ENCODE measurements around the gene GPC5.

GPC5 gene

GRCh38 chr13:91588541-91588940 is 190.1 kb downstream of the GPC5 start:
- DNase-seq (ENCODE audit: low spot score): no peak
- TF ChIP-seq CTCF (IDR thresholded peaks at IDR 0.05): no peak

GRCh38 chr13:91592056-91593014 is 193.9 kb downstream of the GPC5 start:
- Histone ChIP-seq H3K27ac (no peak overlapping the region), H3K4me3 (no peak overlapping the region)
- no peak for DNase-seq (ENCODE audit: low spot score)
- TF ChIP-seq CTCF (IDR thresholded peaks at IDR 0.05): no peak

More at GRCh38 chr13:91588541-91588940, 190.1 kb downstream of the GPC5 start:
- no peak overlapping the region for H3K27ac ChIP-seq
- H3K4me3 ChIP-seq: no peak overlapping the region

- DNase-seq (ENCODE audit: low spot score): no peak
- TF ChIP-seq CTCF (IDR thresholded peaks at IDR 0.05): no peak
- Histone ChIP-seq H3K4me3 (no peak overlapping the region), H3K27ac (no peak overlapping the region)
These were observed 195.0 kb downstream of the GPC5 start for GRCh38 chr13:91593456-91593855.

GRCh38 chr13:91594061-91594460 is 195.6 kb downstream of the GPC5 start:
- no peak for DNase-seq (ENCODE audit: low spot score)
- no peak overlapping the region for H3K27ac ChIP-seq
- TF ChIP-seq CTCF (IDR thresholded peaks at IDR 0.05): no peak
- H3K4me3 ChIP-seq: no peak overlapping the region

- DNase-seq (ENCODE audit: low spot score): no peak
- Histone ChIP-seq H3K4me3 (no peak overlapping the region), H3K27ac (no peak overlapping the region)
- TF ChIP-seq CTCF (IDR thresholded peaks at IDR 0.05): no peak
These were observed 197.3 kb downstream of the GPC5 start for GRCh38 chr13:91595677-91596076.

GRCh38 chr13:91596842-91597241 is 198.4 kb downstream of the GPC5 start:
- Histone ChIP-seq H3K4me3 (no peak overlapping the region), H3K27ac (no peak overlapping the region)
- no peak for TF ChIP-seq CTCF (IDR thresholded peaks at IDR 0.05)
- DNase-seq (ENCODE audit: low spot score): no peak

- no peak for TF ChIP-seq CTCF (IDR thresholded peaks at IDR 0.05)
- H3K4me3 ChIP-seq: no peak overlapping the region
- DNase-seq (ENCODE audit: low spot score): no peak
These were observed 200.2 kb downstream of the GPC5 start for GRCh38 chr13:91598655-91599054.

More at GRCh38 chr13:91598655-91599054, 200.2 kb downstream of the GPC5 start:
- no peak overlapping the region for H3K27ac ChIP-seq
